ENCODE measurements around the gene INPP5A. TPM values are rescaled to one million over a fixed set of nuclear protein-coding genes. Genes with fewer than 3 reads are reported as not detected.

Gene INPP5A
- total and polyA plus RNA-seq, 5 donors = 60.0 to 116 (median 97.8) TPM

- no peak for DNase-seq
- 79% methylated on average over 22 of the region's 22 CpGs for WGBS
- peak; percentile 23 to 29 for ATAC-seq
These were observed 237.6 kb downstream of the INPP5A start for GRCh38 chr10:132774902-132775863.

GRCh38 chr10:132776186-132776585 is 238.6 kb downstream of the INPP5A start:
- no peak overlapping the region for H3K4me3 ChIP-seq (ENCODE audit: low read length)
- no peaks in the 10 kb centered on the region for H3K9me3 ChIP-seq (ENCODE audit: control insufficient read depth, low read length)
- intact Hi-C loops (cut with DNase I) = no loop called here
- ATAC-seq (no peak), DNase-seq (no peak)
- no peak overlapping the region for H3K27ac ChIP-seq (ENCODE audit: low read length)
- H3K4me1 ChIP-seq (ENCODE audit: control insufficient read depth, insufficient read depth, low read length) = no peaks in the 10 kb centered on the region
- 96% methylated on average over 18 of the region's 18 CpGs for WGBS
- H3K27me3 ChIP-seq (ENCODE audit: control insufficient read depth, insufficient read depth) = no peaks in the 10 kb centered on the region

More at GRCh38 chr10:132774902-132775863, 237.6 kb downstream of the INPP5A start:
- H3K9me3 ChIP-seq (ENCODE audit: control insufficient read depth, low read length) = no peaks in the 10 kb centered on the region
- H3K4me3 ChIP-seq (ENCODE audit: low read length) = no peak overlapping the region
- no peaks in the 10 kb centered on the region for H3K4me1 ChIP-seq (ENCODE audit: control insufficient read depth, insufficient read depth, low read length)
- no peaks in the 10 kb centered on the region for H3K27me3 ChIP-seq (ENCODE audit: control insufficient read depth, insufficient read depth)
- intact Hi-C loops (cut with DNase I) = no loop called here
- no peak overlapping the region for H3K27ac ChIP-seq (ENCODE audit: low read length)

GRCh38 chr10:132776821-132777220 is 239.2 kb downstream of the INPP5A start:
- ATAC-seq = no peak
- intact Hi-C loops (cut with DNase I) = no loop called here

DNA sequence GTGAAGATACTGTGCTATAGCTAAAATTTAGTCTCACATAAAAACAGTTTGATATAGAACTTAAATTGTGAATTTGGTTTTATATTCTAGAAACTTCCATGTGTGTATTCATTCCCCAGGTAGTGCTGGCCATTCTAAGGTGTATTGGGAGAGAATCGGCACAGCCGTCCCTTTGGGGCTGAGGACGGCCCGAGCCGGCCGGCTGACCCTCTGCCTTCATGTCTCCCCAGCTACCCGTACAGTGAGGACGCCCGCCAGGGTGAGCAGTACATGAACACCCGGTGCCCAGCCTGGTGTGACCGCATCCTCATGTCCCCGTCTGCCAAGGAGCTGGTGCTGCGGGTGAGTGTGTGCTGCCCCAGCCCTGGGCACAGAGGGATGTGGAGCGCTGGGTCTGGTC is 239.9 kb downstream of the INPP5A start:
- Histone ChIP-seq H3K4me1 (ENCODE audit: control insufficient read depth, insufficient read depth, low read length) (no peaks in the 10 kb centered on the region), H3K9me3 (ENCODE audit: control insufficient read depth, low read length) (no peaks in the 10 kb centered on the region), H3K4me3 (ENCODE audit: low read length) (no peak overlapping the region), H3K27ac (ENCODE audit: low read length) (no peak overlapping the region), H3K27me3 (ENCODE audit: control insufficient read depth, insufficient read depth) (no peaks in the 10 kb centered on the region)
- 98% methylated on average over 14 of the region's 14 CpGs for WGBS
- ATAC-seq (no peak), DNase-seq (no peak)
- intact Hi-C loops (cut with DNase I) = no loop called here

More at GRCh38 chr10:132776821-132777220, 239.2 kb downstream of the INPP5A start:
- no peak for DNase-seq
- no peak overlapping the region for H3K27ac ChIP-seq (ENCODE audit: low read length)
- H3K4me1 ChIP-seq (ENCODE audit: control insufficient read depth, insufficient read depth, low read length) = no peaks in the 10 kb centered on the region
- no peak overlapping the region for H3K4me3 ChIP-seq (ENCODE audit: low read length)
- 91% methylated on average over 18 of the region's 18 CpGs for WGBS
- H3K9me3 ChIP-seq (ENCODE audit: control insufficient read depth, low read length) = no peaks in the 10 kb centered on the region
- H3K27me3 ChIP-seq (ENCODE audit: control insufficient read depth, insufficient read depth) = no peaks in the 10 kb centered on the region

DNA sequence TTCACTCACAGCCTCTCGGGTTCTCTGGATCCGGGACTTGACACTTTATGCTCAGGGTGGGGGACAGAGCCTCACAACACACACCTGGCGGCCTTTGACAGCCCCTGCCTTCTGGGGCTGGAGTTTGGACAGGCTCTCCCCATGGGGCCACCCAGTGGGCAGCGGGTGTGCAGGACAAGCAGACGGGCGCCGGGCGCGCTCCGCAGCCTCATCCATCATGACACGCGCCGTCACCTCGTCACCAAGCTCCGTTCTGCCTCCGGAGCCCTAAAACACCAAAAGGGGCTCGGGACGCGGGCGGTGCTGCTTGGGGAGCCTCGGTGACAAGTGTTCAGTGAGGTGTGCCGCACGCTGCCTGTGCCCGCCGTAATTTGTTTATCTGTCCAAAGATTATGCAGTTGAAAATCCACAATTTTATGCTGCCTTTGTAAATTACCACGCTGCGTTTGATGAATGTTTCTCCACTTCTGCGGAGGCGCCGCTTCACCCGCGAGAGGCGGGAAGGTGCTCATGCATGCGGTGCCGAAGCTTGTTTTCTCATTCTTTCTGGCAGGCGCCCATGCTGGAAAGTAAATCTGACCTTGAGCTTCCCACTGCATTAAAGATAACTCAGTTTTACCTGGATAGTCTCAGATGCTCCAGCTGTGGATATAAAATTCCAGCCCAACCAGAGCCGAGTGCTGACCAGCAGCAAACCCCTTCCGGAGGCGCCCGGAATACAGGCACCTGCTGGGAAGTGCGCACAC is 242.1 kb downstream of the INPP5A start:
- H3K4me3 ChIP-seq (ENCODE audit: low read length) = no peak overlapping the region
- no peaks in the 10 kb centered on the region for H3K4me1 ChIP-seq (ENCODE audit: control insufficient read depth, insufficient read depth, low read length)
- ATAC-seq (no peak), DNase-seq (no peak)
- intact Hi-C loops (cut with DNase I) = loop anchor here in 1 of 4 donors (10.0 kb wide), 1 partner anchor 115 kb away; no protein-coding TSS in a partner anchor
- WGBS = 94% methylated on average over 41 of the region's 41 CpGs
- H3K27ac ChIP-seq (ENCODE audit: low read length) = no peak overlapping the region
- H3K9me3 ChIP-seq (ENCODE audit: control insufficient read depth, low read length) = no peaks in the 10 kb centered on the region
- H3K27me3 ChIP-seq (ENCODE audit: control insufficient read depth, insufficient read depth) = no peaks in the 10 kb centered on the region

DNA sequence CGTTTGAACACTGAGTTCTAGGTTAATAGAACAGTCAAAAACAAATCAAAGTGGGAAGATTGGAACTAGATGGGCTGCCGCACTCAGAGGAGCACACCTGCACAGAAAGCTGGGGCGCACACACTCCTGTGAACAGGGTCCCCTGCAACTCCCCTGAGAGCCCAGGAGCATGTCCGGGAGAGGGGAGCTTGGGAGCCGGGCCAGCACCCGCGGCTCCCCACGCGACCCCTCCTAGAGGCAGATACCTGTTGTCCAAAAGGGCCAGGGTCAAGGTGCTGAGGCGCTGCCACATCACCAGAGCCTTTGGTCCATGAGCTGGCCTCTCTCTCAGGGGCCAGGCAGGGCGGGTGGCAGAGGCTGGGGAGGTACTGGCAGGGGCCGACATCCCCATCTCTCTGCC is 242.8 kb downstream of the INPP5A start:
- DNase-seq (no peak), ATAC-seq (no peak)
- WGBS = 91% methylated on average over 12 of the region's 12 CpGs
- no peak overlapping the region for H3K27ac ChIP-seq (ENCODE audit: low read length)
- H3K4me1 ChIP-seq (ENCODE audit: control insufficient read depth, insufficient read depth, low read length) = no peaks in the 10 kb centered on the region
- intact Hi-C loops (cut with DNase I) = loop anchor here in 1 of 4 donors (10.0 kb wide), 1 partner anchor 116 kb away; no protein-coding TSS in a partner anchor
- no peak overlapping the region for H3K4me3 ChIP-seq (ENCODE audit: low read length)
- no peaks in the 10 kb centered on the region for H3K9me3 ChIP-seq (ENCODE audit: control insufficient read depth, low read length)
- H3K27me3 ChIP-seq (ENCODE audit: control insufficient read depth, insufficient read depth) = no peaks in the 10 kb centered on the region

DNA sequence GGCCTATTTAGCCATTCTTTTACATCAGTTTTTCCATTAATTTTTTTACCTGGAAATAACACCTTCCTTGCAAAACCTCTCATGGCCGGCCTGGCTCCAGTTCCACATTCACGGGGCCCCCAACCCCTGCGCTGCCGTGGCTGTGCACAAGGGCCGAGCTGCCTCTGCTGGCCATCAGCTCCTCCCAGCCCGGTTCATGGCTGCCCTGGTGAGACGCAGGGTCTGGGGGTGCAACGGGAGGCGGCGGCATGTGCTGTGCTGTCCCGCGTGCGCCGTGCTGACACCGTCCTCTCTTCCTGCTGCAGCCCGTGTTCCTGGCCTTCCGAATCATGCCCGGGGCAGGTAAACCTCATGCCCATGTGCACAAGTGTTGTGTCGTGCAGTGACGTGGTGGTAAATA is 244.0 kb downstream of the INPP5A start:
- intact Hi-C loops (cut with DNase I) = loop anchor here in 1 of 4 donors (10.0 kb wide), 1 partner anchor 117 kb away; no protein-coding TSS in a partner anchor

GRCh38 chr10:132783165-132783939 is 245.8 kb downstream of the INPP5A start:
- no peak for DNase-seq
- Histone ChIP-seq H3K9me3 (ENCODE audit: control insufficient read depth, low read length) (no peaks in the 10 kb centered on the region), H3K27ac (ENCODE audit: low read length) (no peak overlapping the region), H3K4me1 (ENCODE audit: control insufficient read depth, insufficient read depth, low read length) (no peaks in the 10 kb centered on the region), H3K4me3 (ENCODE audit: low read length) (no peak overlapping the region), H3K27me3 (ENCODE audit: control insufficient read depth, insufficient read depth) (no peaks in the 10 kb centered on the region)
- intact Hi-C loops (cut with DNase I) = loop anchor here in 1 of 4 donors (10.0 kb wide), 1 partner anchor 119 kb away; no protein-coding TSS in a partner anchor
- WGBS = 90% methylated on average over 30 of the region's 30 CpGs
- no peak for ATAC-seq

More for the DNA sequence above, 244.0 kb downstream of the INPP5A start:
- ATAC-seq (no peak), DNase-seq (no peak)
- Histone ChIP-seq H3K4me3 (ENCODE audit: low read length) (no peak overlapping the region), H3K27me3 (ENCODE audit: control insufficient read depth, insufficient read depth) (no peaks in the 10 kb centered on the region), H3K27ac (ENCODE audit: low read length) (no peak overlapping the region), H3K4me1 (ENCODE audit: control insufficient read depth, insufficient read depth, low read length) (no peaks in the 10 kb centered on the region), H3K9me3 (ENCODE audit: control insufficient read depth, low read length) (no peaks in the 10 kb centered on the region)
- 97% methylated on average over 20 of the region's 20 CpGs for WGBS

GRCh38 chr10:132783940-132784865 is 246.6 kb downstream of the INPP5A start:
- H3K9me3 ChIP-seq (ENCODE audit: control insufficient read depth, low read length) = no peaks in the 10 kb centered on the region
- no peak overlapping the region for H3K4me3 ChIP-seq (ENCODE audit: low read length)
- no peak overlapping the region for H3K27ac ChIP-seq (ENCODE audit: low read length)
- no peaks in the 10 kb centered on the region for H3K27me3 ChIP-seq (ENCODE audit: control insufficient read depth, insufficient read depth)
- H3K4me1 ChIP-seq (ENCODE audit: control insufficient read depth, insufficient read depth, low read length) = no peaks in the 10 kb centered on the region
- intact Hi-C loops (cut with DNase I) = loop anchor here in 1 of 4 donors (10.0 kb wide), 1 partner anchor 119 kb away; no protein-coding TSS in a partner anchor
- 20% methylated on average over 106 of the region's 106 CpGs for WGBS
- ATAC-seq (no peak), DNase-seq (no peak)
